Spleen (tissue), 11 donors: ENCODE measurements around the gene METAP1D. TPM values are rescaled to one million over a fixed set of nuclear protein-coding genes. Genes with fewer than 3 reads are reported as not detected.

Source experiments
- DNase-seq: peaks from one replicate; pipeline ENCODE4 v3.0.0-alpha.2; 2020
- H3K27ac ChIP-seq, 8 donors: fragments of 200-600 bp; sonication (generic) in 7 of 8; 1 replicate in 4 of 8; 2 replicates in 4 of 8; pipeline versions ENCODE4 v1.5.0 to v1.8.0; 2016 to 2021; ENCODE audit warnings: inconsistent platforms in 4 of 8, mild to moderate bottlenecking in 4 of 8, moderate library complexity in 1 of 8
- H3K27me3 ChIP-seq, 7 donors: fragments of 200-600 bp; sonication (generic) in 6 of 7; replicated peaks in 1 of 7; 1 replicate in 4 of 7; 2 replicates in 3 of 7; pipeline versions ENCODE4 v1.5.0 to v1.8.0; 2016 to 2021; ENCODE audit warnings: inconsistent platforms in 3 of 7, mild to moderate bottlenecking in 1 of 7
- H3K36me3 ChIP-seq, 6 donors: fragments of 200-600 bp; sonication (generic) in 5 of 6; 1 replicate in 4 of 6; 2 replicates in 2 of 6; pipeline versions ENCODE4 v1.5.0 to v1.8.0; 2016 to 2021; ENCODE audit warnings: inconsistent platforms in 2 of 6
- H3K4me1 ChIP-seq, 6 donors: fragments of 200-600 bp; sonication (generic) in 5 of 6; 1 replicate in 3 of 6; 2 replicates in 3 of 6; pipeline versions ENCODE4 v1.5.0 to v1.8.0; 2016 to 2021; ENCODE audit warnings: inconsistent platforms in 3 of 6
- H3K4me3 ChIP-seq, 8 donors: fragments of 200-600 bp; sonication (generic) in 7 of 8; 1 replicate in 4 of 8; 2 replicates in 4 of 8; pipeline versions ENCODE4 v1.5.0 to v1.8.0; 2016 to 2021; ENCODE audit warnings: inconsistent platforms in 4 of 8, mild to moderate bottlenecking in 4 of 8, moderate library complexity in 2 of 8
- H3K9me3 ChIP-seq, 8 donors: fragments of 200-600 bp; sonication (generic) in 7 of 8; 1 replicate in 4 of 8; 2 replicates in 4 of 8; pipeline versions ENCODE4 v1.5.0 to v1.8.0; 2016 to 2021; ENCODE audit warnings: inconsistent platforms in 4 of 8
- CTCF ChIP-seq, 11 experiments: fragments of 200-600 bp in 7 of 11; fragments of 450-650 bp in 4 of 11; sonication (generic) in 4 of 11; IDR thresholded peaks in 8 of 11; conservative IDR thresholded peaks in 3 of 11; 1 replicate in 7 of 11; 2 replicates in 4 of 11; pipeline versions ENCODE4 v1.4.0 to v1.8.0; 2016 to 2021; ENCODE audit warnings: antibody characterized with exemption in 11 of 11, inconsistent platforms in 4 of 11, mild to moderate bottlenecking in 1 of 11
- POLR2A ChIP-seq, 3 donors: fragments of 450-650 bp; IDR thresholded peaks; one replicate each; pipeline ENCODE4 v1.5.1; 2017; ENCODE audit warnings: antibody characterized with exemption in 3 of 3, mild to moderate bottlenecking in 1 of 3
- POLR2AphosphoS5 ChIP-seq, 3 donors: sonication (generic); formaldehyde crosslinking; IDR thresholded peaks; one replicate each; pipeline ENCODE4 v1.5.1; 2017; ENCODE audit warnings: antibody characterized with exemption in 3 of 3
- intact Hi-C: fragments of 100-400 bp; cut with DNase I; formaldehyde crosslinking; loops from one replicate; pipeline ENCODE4 v1.15.0; 2023; ENCODE audit warnings: low total_unique reads
- polyA plus RNA-seq, 3 donors: library from polyadenylated mRNA; stranded (reverse); fragments of 200-250 nt; gene quantifications; one replicate each; pipeline ENCODE4 v1.2.1, GENCODE V29; 2013
- total RNA-seq, 7 donors: library from RNA; depleted of rRNA in 3 of 7; stranded (reverse); fragments of >200 nt in 3 of 7; fragmentation: NEBNext Ultra II Directional in 4 of 7; extraction: Animal tissue kit (Norgen Biotek cat#: 25700) in 4 of 7; gene quantifications; one replicate each; pipeline versions ENCODE4 v1.1.0 to v1.2.1, GENCODE V29; 2016 to 2021
- donor health status: healthy with polysubstance abuse.
- donor health status: DM: no; HTN: no; CAD: no; lungs with moderate emphysema.
- donor health status: DM: no; HTN: no; CAD: no.
- donor health status: Bipolar disorder and iron deficiency.
- donor health status: healthy.
- donor health status: DM: no; HTN: no; CAD: no.
- donor health status: DM: yes; HTN: yes; CAD: no.

METAP1D gene
- total and polyA plus RNA-seq, 10 donors: 4.9 to 11.9 (median 8.0) TPM

GRCh38 chr2:172128484-172128883 is 128.7 kb downstream of the METAP1D start:
- peaks cover 0 to 4% (median 0%) of the 10 kb centered on the region in 7 donors for H3K27me3 ChIP-seq
- DNase-seq: no peak
- H3K4me3 ChIP-seq: no peak overlapping the region
- no peak overlapping the region for H3K27ac ChIP-seq
- H3K36me3 ChIP-seq: no peaks in the 10 kb centered on the region
- peaks cover 0 to 11% (median 0%) of the 10 kb centered on the region in 8 donors for H3K9me3 ChIP-seq
- intact Hi-C loops: loop anchor here (10.0 kb wide), 1 partner anchor 524 kb away; no protein-coding TSS in a partner anchor
- no peaks in the 10 kb centered on the region for H3K4me1 ChIP-seq
- TF ChIP-seq POLR2AphosphoS5 (IDR thresholded peaks at IDR 0.05): no peak
- TF ChIP-seq POLR2A (IDR thresholded peaks at IDR 0.05): no peak
- no peak for TF ChIP-seq CTCF (IDR thresholded peaks at IDR 0.05 in 8 of 11, conservative IDR thresholded peaks at IDR 0.05 in 3 of 11)

GRCh38 chr2:172129404-172129803 is 129.7 kb downstream of the METAP1D start:
- peaks cover 0 to 4% (median 0%) of the 10 kb centered on the region in 7 donors for H3K27me3 ChIP-seq
- no peak overlapping the region for H3K4me3 ChIP-seq
- DNase-seq: no peak
- no peaks in the 10 kb centered on the region for H3K4me1 ChIP-seq
- intact Hi-C loops: loop anchor here (10.0 kb wide), 1 partner anchor 525 kb away; no protein-coding TSS in a partner anchor
- no peak overlapping the region for H3K27ac ChIP-seq
- H3K9me3 ChIP-seq: peaks cover 0 to 11% (median 0%) of the 10 kb centered on the region in 8 donors
- no peaks in the 10 kb centered on the region for H3K36me3 ChIP-seq
- TF ChIP-seq POLR2A (IDR thresholded peaks at IDR 0.05): no peak
- TF ChIP-seq POLR2AphosphoS5 (IDR thresholded peaks at IDR 0.05): no peak
- TF ChIP-seq CTCF (IDR thresholded peaks at IDR 0.05 in 8 of 11, conservative IDR thresholded peaks at IDR 0.05 in 3 of 11): no peak

Other genes with a start within 250 kb of the METAP1D start
- 10 to 100 TPM; 15.1 to 25.9 (median 20.9) TPM for gene SLC25A12, start 105.7 kb upstream of the METAP1D start, total RNA-seq
- gene SLC25A12, start 105.7 kb upstream of the METAP1D start, polyA plus RNA-seq: 10 to 100 TPM in 1 of 3 donors, 1 to 10 TPM in 2; 9.8 to 11.0 (median 9.8) TPM
- gene HAT1, start 77.5 kb upstream of the METAP1D start, total RNA-seq: 10 to 100 TPM; 29.6 to 41.9 (median 35.1) TPM
- gene HAT1, start 77.5 kb upstream of the METAP1D start, polyA plus RNA-seq: 10 to 100 TPM; 22.1 to 36.1 (median 30.1) TPM
- gene DLX1, start 85.6 kb downstream of the METAP1D start, total RNA-seq: not detected
- gene DLX1, start 85.6 kb downstream of the METAP1D start, polyA plus RNA-seq: under 1 TPM in 1 of 3 donors, not detected in 2; 0.16 TPM
- gene DLX2, start 102.9 kb downstream of the METAP1D start, total RNA-seq: not detected
- under 1 TPM in 1 of 3 donors, not detected in 2; 0.06 TPM for gene DLX2, start 102.9 kb downstream of the METAP1D start, polyA plus RNA-seq